Measurements from ENCODE around the gene GLT1D1. TPM values are rescaled to one million over a fixed set of nuclear protein-coding genes. Genes with fewer than 3 reads are reported as not detected.
"Not testable (repeated sequence)": the region's sequence is repeated elsewhere in the genome, so short reads cannot be mapped to it uniquely, and the experiment has no call there.

The GLT1D1 gene
- total RNA-seq (1 to 10 TPM in 1 of 5 donors, not detected in 4; 1.3 TPM), polyA plus RNA-seq (under 1 TPM; 0.13 to 0.92 (median 0.87) TPM)
- long read RNA-seq, donor 1, partial matches to known transcripts = 0 of 1 reads
- long read RNA-seq, donor 1, other reads (novel, unspliced or antisense) = 0 of 1 reads
- long read RNA-seq, donor 2, partial matches to known transcripts = 0 of 1 reads
- long read RNA-seq, donor 2, other reads (novel, unspliced or antisense) = 0 of 1 reads
- long read RNA-seq, donor 3 = 0 reads
- long read RNA-seq, donor 4 = 0 reads
- long read RNA-seq, donor 5 = 0 reads
- long read RNA-seq, donor 6 = 0 reads
- long read RNA-seq, donor 7 = 0 reads
- long read RNA-seq, donor 8 = 0 reads
- long read RNA-seq, donor 9, partial matches to known transcripts = 0 of 1 reads
- long read RNA-seq, donor 9, other reads (novel, unspliced or antisense) = 0 of 1 reads
- long read RNA-seq, donor 10, partial matches to known transcripts = 0 of 1 reads
- long read RNA-seq, donor 10, other reads (novel, unspliced or antisense) = 0 of 1 reads

GRCh38 chr12:128852885-128853599 is at the start of gene GLT1D1:
TSS of gene GLT1D1 (plus strand) at chr12:128853478. CDS start at chr12:128853582, 104 bp downstream.
- H3K9me3 ChIP-seq = no peaks in the 10 kb centered on the region
- peak within 1 kb of the TSS in 2 of 5 donors; percentile 32 to 78 for H3K27ac ChIP-seq
- DNase-seq = no peak
- H3K4me3 ChIP-seq = peak within 1 kb of the TSS in 3 of 4 donors; percentile 8 to 39 (median 36)
- TF ChIP-seq CTCF (IDR thresholded peaks at IDR 0.05) = no peak
- no peak for TF ChIP-seq POLR2A (IDR thresholded peaks at IDR 0.05)
- H3K36me3 ChIP-seq = no peaks in the 10 kb centered on the region
- peaks cover 0 to 7% (median 5%) of the 10 kb centered on the region in 4 donors for H3K4me1 ChIP-seq
- H3K27me3 ChIP-seq = peaks cover 8 to 52% (median 21%) of the 10 kb centered on the region in 3 donors
- WGBS, 5 donors = 25 to 60% (median 38%) methylated on average over 4 to 56 of the region's 56 CpGs
- intact Hi-C loops (cut with DNase I; ENCODE audit: low total_unique reads) = no loop called here

- H3K27me3 ChIP-seq = no peaks in the 10 kb centered on the region
- no peak overlapping the region for H3K27ac ChIP-seq
- intact Hi-C loops (cut with DNase I; ENCODE audit: low total_unique reads) = no loop called here
- no peak overlapping the region for H3K4me3 ChIP-seq
- peaks cover 29 to 96% (median 83%) of the 10 kb centered on the region in 4 donors for H3K36me3 ChIP-seq
- TF ChIP-seq POLR2AphosphoS5 (IDR thresholded peaks at IDR 0.05) = no peak
- TF ChIP-seq CTCF (IDR thresholded peaks at IDR 0.05) = no peak
- no peak for TF ChIP-seq EP300 (IDR thresholded peaks at IDR 0.05)
- no peak for TF ChIP-seq POLR2A (IDR thresholded peaks at IDR 0.05)
- DNase-seq = no peak
- peaks cover 0 to 5% (median 0%) of the 10 kb centered on the region in 4 donors for H3K9me3 ChIP-seq
- H3K4me1 ChIP-seq = peaks cover 0 to 14% (median 2%) of the 10 kb centered on the region in 4 donors
- 95 to 99% (median 98%) methylated on average over 9 of the region's 9 CpGs for WGBS, 5 donors
These were observed 49.5 kb upstream of the GLT1D1 start for GRCh38 chr12:128803788-128804187.

GRCh38 chr12:128804762-128805161 is 48.5 kb upstream of the GLT1D1 start:
- Histone ChIP-seq H3K27ac (no peak overlapping the region), H3K36me3 (peaks cover 27 to 88% (median 80%) of the 10 kb centered on the region in 4 donors), H3K4me3 (no peak overlapping the region), H3K9me3 (peaks cover 0 to 5% (median 0%) of the 10 kb centered on the region in 4 donors), H3K27me3 (no peaks in the 10 kb centered on the region), H3K4me1 (peaks cover 0 to 20% (median 4%) of the 10 kb centered on the region in 4 donors)
- 93 to 98% (median 98%) methylated on average over 8 of the region's 8 CpGs for WGBS, 5 donors
- intact Hi-C loops (cut with DNase I; ENCODE audit: low total_unique reads) = no loop called here
- no peak for TF ChIP-seq CTCF (IDR thresholded peaks at IDR 0.05)
- no peak for TF ChIP-seq POLR2AphosphoS5 (IDR thresholded peaks at IDR 0.05)
- no peak for TF ChIP-seq POLR2A (IDR thresholded peaks at IDR 0.05)
- no peak for TF ChIP-seq EP300 (IDR thresholded peaks at IDR 0.05)
- no peak for DNase-seq

GRCh38 chr12:128805406-128805805 is 47.9 kb upstream of the GLT1D1 start:
- 95 to 97% (median 96%) methylated on average over 5 of the region's 5 CpGs for WGBS, 5 donors
- intact Hi-C loops (cut with DNase I; ENCODE audit: low total_unique reads); H3K27me3 ChIP-seq; H3K27ac ChIP-seq; H3K4me3 ChIP-seq; H3K9me3 ChIP-seq; DNase-seq: not testable (repeated sequence)
- peaks cover 0 to 26% (median 8%) of the 10 kb centered on the region in 4 donors for H3K4me1 ChIP-seq
- H3K36me3 ChIP-seq = peaks cover 21 to 81% (median 74%) of the 10 kb centered on the region in 4 donors
